HG02852 (cell line): Measurements from ENCODE around the gene FUT8.
"Not testable (repeated sequence)": the region's sequence is repeated elsewhere in the genome, so short reads cannot be mapped to it uniquely, and the experiment has no call there.

Source experiments
- ATAC-seq: cut with Tn5 transposase; IDR thresholded peaks from one replicate; pipeline ENCODE4 v1.9.1; 2021; ENCODE audit warnings: mild to moderate bottlenecking, moderate library complexity; ENCODE audit not compliant: unreplicated experiment

The FUT8 gene

DNA sequence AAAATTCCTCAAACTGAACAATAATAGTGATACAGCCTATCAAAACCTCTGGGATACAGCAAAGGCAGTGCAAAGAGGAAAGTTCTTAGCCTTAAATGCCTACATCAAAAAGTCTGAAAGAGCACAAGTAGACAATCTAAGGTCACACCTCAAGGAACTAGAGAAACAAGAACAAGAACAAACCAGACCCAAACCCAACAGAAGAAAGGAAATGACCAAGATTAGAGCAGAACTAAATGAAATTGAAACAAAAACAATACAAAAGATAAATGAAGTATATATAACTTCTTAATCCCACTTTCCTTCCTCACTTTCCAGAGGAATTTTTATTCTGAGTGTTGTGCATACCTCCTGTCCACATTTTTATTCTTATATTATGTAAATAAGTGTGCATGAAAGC is 192.0 kb downstream of the FUT8 start:
- no peak for ATAC-seq

DNA sequence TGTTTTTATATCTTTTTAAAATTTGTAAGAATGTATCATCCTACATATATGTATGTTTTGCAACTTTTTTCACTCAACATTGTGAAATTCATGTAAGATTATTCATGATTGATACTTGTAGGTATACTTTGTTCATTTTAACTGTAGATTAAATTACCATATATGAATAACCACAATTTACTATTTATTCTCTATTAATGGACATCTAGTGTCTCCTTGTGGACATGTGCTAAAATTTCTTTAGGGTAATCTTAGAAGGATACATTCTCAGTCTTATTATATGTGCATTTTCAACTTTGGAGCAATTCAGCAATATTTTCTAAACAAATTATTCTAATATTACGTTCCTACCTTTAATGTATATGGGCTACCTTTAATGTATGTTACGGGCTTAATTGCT is 192.4 kb downstream of the FUT8 start:
- no peak for ATAC-seq

DNA sequence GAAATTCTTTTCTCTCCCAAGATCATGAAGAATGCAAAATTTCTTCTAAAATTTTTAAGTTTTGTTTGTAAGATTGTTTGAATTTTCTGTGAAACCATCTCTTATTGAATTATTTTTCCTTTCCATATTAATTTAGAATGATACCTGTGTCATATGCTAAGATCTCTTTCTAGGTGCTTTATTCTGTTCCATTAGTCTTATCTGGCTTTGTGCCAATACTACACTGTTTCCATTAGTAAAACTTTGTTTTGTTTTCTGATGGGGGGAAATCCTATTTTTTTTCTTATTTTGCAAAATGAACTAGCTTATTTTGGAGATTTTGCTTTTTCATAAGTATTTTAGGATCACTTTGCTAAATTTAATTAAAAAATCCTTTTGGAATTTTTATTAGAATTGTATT is 193.9 kb downstream of the FUT8 start:
- no peak for ATAC-seq

DNA sequence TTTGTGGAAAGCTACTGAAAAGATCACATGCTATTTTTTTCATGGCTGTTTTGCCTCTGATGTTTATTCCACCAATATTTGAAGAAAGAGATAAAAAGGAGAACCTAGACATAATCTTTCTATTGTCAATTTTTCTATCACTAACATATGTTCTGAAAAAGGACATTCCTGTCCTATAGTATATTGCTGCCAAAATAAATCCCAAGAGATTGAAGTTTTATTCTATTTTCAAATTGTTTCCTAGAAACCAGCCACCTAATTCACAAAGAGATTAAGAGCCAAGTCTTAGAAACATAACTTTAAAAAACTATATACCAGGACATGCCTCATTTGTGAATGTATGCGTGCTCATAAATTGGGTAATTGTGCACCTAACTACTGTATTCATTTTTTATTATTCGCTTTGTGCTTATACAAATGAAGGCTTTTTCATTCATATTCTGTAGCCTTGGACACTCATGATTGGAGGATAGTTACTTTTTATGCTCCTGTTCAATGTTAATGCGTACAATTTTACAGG is 200.7 kb downstream of the FUT8 start:
- no peak for ATAC-seq

DNA sequence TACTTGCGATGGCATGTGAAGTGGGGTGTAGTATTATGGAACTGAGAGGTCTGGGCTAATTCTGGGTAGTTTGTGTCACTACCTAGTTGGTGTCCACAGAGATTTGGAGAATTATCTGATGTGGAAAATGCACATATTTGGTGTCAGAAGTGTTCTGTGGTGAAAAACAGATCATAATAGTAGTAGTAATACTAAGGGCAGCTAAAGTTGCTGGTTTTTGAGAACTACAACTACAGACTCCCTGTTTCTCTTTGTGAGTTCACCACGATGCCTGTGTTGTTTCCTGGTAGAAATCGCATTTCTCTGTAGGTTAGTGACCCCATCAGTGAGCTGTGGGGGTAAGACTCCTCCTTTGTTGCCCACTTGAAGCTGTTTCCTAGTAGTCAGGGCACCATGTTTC is 206.5 kb downstream of the FUT8 start:
- ATAC-seq, result no peak

DNA sequence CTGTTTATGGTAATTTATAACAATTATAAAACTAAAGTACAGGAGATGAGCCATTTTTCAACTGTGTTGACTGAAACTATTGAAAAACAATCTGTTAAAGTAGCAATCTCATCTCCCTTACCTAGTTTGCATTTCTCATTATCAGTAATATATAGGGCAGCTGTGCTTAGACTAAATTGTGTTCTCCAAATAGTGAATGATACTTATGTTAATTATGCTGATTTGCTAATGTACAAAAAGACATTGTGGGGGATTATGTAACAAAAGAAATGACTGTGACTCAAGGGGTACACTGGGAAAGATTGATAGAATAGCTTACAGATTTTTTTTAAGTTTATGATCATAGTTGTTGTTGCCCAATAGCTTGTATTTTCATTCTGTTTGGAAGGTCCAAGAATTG is 207.7 kb downstream of the FUT8 start:
- no peak for ATAC-seq

DNA sequence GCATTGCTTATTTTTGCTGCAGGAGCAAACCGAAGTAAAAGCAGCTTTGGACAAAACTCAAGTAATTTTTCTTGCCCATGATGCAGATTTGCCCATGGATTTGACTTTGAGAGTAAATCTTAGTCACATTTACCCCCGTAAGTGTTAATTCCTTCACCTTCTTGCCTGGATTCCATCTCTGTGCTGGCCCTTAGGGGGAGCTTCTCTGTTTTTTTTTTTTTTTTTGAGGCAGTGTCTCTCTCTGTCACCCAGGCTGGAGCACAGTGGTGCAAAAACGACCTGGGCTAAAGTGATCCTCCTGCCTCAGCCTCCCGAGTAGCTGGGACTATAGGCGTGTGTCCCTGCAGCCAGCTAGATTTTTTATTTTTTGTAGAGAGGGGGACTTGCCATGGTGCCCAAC is 210.2 kb downstream of the FUT8 start:
- ATAC-seq, result no peak

DNA sequence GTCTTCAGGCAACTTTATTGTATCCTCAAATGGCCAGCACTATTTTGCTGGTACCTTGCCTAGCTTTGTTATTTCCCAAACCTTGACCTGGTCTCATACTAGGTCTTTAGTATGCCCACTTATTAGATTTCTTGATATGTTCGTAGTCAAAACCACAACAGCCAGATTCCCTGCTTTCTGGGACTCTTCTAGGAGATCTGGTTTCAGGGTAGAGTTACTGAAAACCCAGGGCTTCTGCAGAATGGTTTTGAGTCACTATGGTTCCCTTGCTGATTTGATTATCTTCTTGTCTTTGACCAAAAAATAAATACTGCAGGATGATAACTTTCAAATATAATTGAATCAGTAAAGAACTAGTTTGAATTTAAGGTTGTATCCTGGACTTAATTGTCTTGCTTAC is 211.2 kb downstream of the FUT8 start:
- ATAC-seq, result no peak

DNA sequence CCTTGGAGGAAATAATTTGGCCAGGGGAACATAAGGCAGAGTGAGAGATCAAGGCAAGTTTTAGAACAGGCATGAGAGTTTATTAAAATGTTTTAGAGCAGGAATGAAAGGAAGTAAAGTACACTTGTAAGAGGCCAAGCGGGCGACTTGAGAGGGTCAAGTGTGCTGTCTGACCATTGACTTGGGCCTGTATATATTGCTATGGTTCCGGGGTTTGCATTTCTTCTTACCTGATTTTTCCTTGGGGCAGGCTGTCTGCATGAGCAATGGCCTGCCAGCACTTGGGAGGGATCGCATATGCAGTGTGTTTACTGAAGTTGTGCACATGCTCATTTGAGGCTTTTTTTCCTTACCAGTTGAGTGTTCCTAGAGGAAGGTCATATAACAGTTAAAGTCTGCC is 214.8 kb downstream of the FUT8 start:
- no peak for ATAC-seq

DNA sequence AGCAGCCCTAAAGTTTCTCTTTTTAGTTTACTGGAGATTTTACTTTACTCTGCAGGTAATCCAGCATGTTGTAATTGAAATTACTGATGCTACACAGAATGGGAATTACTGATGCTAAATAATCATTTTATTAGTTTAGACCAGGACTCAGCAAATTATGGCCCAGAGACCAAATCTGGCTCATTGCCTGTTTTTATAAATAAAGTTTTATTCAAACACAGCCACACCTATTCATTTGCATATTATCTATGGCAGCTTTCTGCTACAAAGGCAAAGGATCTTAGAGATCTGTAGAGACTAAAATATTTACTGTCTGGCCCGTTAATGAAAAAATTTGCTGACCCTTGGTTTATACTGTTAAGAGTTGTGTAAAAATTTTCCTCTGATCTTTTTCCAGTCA is 216.1 kb downstream of the FUT8 start:
- no peak for ATAC-seq

DNA sequence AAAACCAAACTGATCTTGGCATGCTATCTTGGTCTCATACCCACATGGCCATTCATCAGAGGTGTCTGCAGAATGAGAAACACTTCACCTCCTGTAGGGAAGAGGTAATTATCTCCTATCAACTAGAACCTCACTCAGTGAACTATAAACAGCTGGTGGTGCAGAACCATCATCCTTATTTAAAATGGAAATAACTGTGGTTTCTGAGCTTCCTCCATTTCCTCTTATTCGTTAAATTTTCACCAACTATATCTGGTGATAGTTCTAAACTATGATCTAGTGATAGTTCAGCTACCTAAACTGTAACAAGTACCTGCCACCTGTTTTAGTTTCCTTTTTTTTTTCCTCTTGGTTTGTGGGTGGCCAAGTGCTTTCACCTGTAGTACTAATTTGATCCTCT is 218.5 kb downstream of the FUT8 start:
- ATAC-seq, result no peak

DNA sequence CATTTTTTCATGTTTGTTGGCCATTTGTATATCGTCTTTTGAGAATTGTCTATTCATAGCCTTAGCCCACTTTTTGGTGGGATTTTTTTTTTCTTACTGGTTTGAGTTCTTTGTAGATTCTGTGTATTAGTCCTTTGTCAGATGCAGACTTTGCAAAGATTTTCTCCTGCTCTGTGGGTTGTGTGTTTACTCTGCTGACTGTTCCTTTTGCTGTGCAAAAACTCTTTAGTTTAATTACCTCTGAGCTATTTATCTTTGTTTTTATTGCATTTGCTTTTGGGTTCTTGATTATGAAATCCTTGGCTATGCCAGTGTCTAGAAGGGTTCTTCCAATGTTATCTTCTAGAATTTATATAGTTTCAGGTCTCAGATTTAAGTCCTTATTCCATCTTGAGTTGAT is 220.0 kb downstream of the FUT8 start:
- no peak for ATAC-seq

DNA sequence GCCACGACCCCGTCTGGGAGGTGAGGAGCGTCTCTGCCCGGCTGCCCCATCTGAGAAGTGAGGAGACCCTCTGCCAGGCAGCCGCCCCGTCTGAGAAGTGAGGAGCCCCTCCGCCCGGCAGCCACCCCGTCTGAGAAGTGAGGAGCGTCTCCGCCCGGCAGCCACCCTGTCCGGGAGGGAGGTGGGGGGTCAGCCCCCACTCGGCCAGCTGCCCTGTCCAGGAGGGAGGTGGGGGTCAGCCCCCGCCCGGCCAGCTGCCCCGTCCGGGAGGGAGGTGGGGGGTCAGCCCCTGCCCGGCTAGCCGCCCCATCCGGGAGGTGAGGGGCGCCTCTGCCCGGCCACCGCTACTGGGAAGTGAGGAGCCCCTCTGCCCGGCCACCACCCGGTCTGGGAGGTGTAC is 221.1 kb downstream of the FUT8 start:
- ATAC-seq, result not testable (repeated sequence)

DNA sequence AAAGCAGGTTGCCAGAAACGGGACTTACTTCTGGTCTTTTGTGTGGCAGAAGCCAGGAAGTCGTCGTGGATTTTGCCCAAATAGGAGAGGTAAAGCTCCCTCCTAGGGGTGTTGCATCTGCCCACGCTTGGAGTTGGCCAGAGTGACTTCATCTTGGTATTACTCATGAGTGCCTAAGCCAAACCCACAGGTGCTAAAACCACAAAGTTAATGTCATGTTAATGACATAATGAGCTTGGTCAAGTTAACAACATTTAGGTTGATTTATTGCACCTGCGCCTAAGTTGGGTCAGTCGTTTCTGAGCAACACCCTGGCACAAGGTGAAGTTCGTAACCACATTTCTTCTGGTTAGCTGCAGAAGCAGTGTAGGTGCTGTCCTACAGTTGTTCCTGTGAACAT is 225.2 kb downstream of the FUT8 start:
- ATAC-seq, result no peak

DNA sequence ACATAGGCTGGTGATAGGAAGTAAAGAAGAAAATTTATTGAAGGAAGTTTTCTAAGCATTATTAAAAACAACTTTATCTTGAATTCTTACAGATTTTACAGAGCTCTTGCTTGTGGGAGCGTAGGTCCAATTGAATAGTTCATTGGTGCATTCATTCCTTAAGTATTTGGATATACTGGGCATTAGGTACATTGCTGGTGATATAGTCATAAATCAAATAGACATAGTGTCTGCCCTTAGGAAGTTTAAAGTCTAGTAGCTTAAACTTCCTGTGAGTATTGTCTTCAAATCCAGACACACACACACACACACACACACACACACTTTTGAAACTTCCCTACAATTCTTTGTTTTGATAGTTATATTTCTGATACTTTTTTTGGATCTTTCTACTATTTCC is 226.7 kb downstream of the FUT8 start:
- no peak for ATAC-seq

DNA sequence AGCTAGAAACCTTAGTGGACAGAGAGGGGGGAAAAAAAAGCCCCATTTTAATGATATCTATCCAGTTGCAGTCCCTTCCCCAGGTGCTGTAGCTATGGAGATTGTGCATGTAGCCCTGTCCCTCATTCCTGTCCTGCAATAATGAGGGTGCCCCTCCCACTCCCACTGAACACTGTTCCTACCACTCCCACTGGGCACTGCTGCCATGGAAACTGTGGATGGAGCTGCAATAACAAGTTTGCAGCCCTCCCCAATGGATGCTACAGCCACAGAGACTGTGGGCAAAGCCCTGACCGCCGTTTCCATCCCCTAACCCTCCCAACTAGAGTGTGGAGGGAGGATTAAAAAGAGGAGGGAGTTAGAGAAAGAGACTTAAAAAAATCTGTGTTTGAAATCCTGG is 238.3 kb downstream of the FUT8 start:
- no peak for ATAC-seq

DNA sequence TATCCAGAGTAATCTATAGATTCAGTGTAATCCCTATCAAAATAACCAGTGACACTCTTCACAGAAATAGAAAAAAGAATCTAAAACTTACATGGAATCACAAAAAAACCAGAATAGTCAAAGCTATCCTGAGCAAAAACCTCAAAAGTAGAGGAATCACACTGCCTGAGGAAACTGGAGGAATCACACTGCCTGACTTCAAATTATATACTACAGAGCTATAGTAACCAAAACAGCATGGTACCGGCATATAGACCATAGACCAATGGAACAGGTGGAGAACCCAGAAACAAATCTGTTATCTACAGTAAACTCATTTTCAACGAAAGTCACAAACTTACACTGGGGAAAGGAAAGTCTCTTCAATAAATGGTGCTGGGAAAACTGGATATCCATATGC is 244.0 kb downstream of the FUT8 start:
- ATAC-seq, result no peak

DNA sequence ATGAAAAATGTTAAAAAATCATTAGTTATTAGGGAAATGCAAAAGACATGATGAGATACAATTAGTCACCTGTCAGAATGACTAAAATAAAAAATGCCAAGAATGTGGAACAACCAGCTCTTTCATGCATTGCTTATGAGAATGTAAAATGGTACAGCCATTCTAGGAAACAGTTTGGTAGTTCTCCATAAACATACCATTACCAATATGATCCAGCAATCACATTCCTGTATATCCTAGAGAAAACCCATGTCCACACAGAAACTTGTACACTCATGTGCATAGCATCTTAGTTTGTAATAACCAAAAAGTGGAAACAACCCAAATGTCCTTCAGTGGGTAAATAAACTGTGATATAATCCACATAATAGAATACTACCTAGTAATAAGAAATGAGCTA is 245.7 kb downstream of the FUT8 start:
- ATAC-seq, result no peak

DNA sequence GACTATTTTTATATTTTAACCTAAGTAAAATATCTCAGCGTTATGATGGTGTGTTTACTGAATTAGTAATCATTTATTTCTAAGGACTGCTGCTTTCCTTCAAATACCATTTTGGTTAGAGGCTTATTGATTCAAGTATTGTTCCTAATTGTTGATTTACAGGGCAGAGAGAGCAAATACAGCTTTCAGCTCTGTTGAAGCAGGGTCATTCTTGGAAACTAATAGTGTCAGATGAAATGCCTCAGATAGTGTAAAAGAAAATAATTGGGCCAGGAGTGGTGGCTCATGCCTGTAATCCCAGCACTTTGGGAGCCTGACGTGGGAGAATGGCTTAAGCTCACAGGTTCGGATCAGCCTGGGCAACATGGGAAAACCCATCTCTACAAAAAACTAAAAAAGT is 249.3 kb downstream of the FUT8 start:
- no peak for ATAC-seq

DNA sequence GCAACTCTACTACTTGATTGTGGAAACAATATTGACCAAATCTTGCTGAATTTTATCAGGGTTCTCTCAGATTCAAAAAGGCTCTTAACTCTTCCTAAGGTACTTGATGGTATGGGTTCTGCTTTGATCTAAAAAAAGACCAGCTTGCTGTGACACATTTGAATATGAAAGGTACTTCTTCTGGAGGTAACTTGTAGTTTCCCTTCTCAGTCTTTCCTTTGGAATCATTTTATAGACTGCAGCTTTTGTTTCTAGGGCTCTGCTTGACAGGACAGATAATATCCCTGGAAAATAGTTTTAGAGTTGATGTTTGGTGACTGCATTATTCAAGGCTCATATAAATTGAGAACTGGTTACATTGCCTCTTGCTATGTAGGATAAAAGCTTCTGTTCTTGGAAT is 251.9 kb downstream of the FUT8 start:
- no peak for ATAC-seq

DNA sequence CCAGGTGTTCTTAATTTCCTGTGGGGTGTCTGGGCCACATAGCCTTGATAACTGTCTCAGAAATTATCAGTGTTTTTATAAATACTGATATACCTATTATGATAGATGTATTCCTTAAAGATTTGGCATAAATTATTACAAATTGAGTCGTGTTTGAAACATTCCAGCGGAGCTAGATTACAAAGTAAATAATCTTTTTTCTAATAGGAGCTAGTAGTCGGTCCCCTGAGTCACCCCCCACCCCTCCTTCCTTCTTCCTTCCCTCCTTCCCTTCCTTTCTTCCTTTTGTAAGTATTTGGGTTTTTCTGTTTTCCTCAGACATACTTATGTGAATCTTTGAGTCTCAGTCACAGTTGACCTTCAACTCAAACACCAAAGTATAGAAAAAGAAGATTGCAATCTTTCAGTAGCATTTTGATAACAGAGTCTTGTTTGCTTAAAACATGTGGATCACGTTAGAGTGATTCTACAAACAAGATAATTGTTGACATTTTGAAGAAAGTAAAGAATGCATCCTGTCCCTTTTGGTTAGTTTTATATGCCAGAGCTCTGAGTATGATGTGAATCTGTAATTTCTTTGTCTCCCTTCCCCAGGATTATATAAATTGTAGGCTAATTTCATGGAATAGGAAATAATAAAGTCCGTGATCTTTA is 264.0 kb downstream of the FUT8 start:
- no peak for ATAC-seq

DNA sequence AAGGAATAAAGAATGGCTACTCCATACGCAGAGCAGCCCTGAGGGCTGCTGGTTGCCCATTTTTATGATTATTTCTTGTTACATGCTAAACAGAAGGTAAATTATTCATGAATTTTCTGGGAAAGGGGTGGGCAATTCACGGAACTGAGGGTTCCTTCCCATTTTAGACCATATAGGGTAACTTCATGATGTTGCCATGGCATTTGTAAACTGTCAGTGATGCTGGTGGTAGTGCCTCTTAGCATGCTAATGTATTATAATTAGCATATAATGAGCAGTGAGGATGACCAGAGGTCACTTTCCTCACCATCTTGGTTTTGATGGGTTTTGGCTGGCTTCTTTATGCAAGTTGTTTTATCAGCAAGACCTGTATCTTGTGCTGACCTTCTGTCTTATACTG is 273.0 kb downstream of the FUT8 start:
- no peak for ATAC-seq

DNA sequence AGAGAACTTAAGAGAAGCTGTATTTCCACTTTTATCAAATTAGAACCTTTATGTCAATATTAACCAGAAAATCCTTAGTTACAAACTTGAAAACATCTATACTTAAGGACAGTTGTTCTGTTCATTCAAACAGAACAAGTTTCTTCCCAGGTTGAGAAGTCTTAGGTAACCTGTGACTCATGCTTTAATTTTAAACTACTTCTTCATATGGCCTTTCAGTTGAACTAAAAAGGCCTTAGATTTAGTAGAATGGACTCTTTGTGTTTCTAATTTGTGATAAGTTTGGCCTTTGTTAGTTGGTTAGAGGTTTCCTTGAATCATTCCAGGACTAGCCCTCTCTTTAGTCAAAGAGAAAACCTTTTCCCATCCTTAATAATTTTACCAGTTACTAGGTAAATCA is 274.2 kb downstream of the FUT8 start:
- ATAC-seq, result no peak
